Stromal cell of bone marrow (primary cell): ENCODE results near the gene NR4A2.
A peak's percentile ranks its signal among the peaks of the same experiment; 100 is the strongest.

Experiments used
- DNase-seq: peaks from one replicate; pipeline ENCODE4 v3.0.0-alpha.2; 2012; ENCODE audit warnings: low read depth

The NR4A2 gene

GRCh38 chr2:156340377-156340776 is 7.9 kb upstream of the NR4A2 start:
- DNase-seq: no peak

- no peak for DNase-seq
These were observed 7.3 kb upstream of the NR4A2 start for GRCh38 chr2:156339865-156340264.

GRCh38 chr2:156339110-156339847 is 6.8 kb upstream of the NR4A2 start:
- no peak for DNase-seq

- DNase-seq: no peak
These were observed 6.1 kb upstream of the NR4A2 start for GRCh38 chr2:156338578-156338977.

- peak; percentile 92 for DNase-seq
These were observed 2.3 kb upstream of the NR4A2 start for GRCh38 chr2:156334496-156335478.

GRCh38 chr2:156333951-156334495 is 1.5 kb upstream of the NR4A2 start:
- peak; percentile 47 for DNase-seq

- DNase-seq: peak; percentile 42
These were observed 891 bp upstream of the NR4A2 start for GRCh38 chr2:156333274-156333950.

GRCh38 chr2:156332284-156332533 is 312 bp downstream of the NR4A2 start:
- no peak for DNase-seq

- peak; percentile 80 for DNase-seq
These were observed 793 bp downstream of the NR4A2 start for GRCh38 chr2:156331572-156332283.

- no peak for DNase-seq
These were observed 2.4 kb downstream of the NR4A2 start for GRCh38 chr2:156329927-156330726.

GRCh38 chr2:156329031-156329926 is 3.2 kb downstream of the NR4A2 start:
- no peak for DNase-seq

GRCh38 chr2:156327835-156328695 is 4.5 kb downstream of the NR4A2 start:
- DNase-seq: no peak

GRCh38 chr2:156326526-156327095 is 5.9 kb downstream of the NR4A2 start:
- DNase-seq: no peak

GRCh38 chr2:156325688-156326525 is 6.6 kb downstream of the NR4A2 start:
- no peak for DNase-seq

- DNase-seq: no peak
These were observed 8.8 kb downstream of the NR4A2 start for GRCh38 chr2:156323754-156324153.

- DNase-seq: no peak
These were observed 9.8 kb downstream of the NR4A2 start for GRCh38 chr2:156322686-156323231.

- no peak for DNase-seq
These were observed 10.4 kb downstream of the NR4A2 start for GRCh38 chr2:156322051-156322685.
